Activated CD8-positive, alpha-beta memory T cell treated with anti-CD3 and anti-CD28 coated beads for 1 hour (primary cell): Measurements from ENCODE around the gene DNAJC5G.
"Not testable (repeated sequence)": the region's sequence is repeated elsewhere in the genome, so short reads cannot be mapped to it uniquely, and the experiment has no call there.

Experiments
- DNase-seq, 2 donors: peaks; one replicate each; pipeline ENCODE4 v3.0.0-alpha.2; 2020; ENCODE audit warnings: low read depth in 1 of 2; ENCODE audit errors: extremely low read depth in 1 of 2

DNAJC5G gene

DNA sequence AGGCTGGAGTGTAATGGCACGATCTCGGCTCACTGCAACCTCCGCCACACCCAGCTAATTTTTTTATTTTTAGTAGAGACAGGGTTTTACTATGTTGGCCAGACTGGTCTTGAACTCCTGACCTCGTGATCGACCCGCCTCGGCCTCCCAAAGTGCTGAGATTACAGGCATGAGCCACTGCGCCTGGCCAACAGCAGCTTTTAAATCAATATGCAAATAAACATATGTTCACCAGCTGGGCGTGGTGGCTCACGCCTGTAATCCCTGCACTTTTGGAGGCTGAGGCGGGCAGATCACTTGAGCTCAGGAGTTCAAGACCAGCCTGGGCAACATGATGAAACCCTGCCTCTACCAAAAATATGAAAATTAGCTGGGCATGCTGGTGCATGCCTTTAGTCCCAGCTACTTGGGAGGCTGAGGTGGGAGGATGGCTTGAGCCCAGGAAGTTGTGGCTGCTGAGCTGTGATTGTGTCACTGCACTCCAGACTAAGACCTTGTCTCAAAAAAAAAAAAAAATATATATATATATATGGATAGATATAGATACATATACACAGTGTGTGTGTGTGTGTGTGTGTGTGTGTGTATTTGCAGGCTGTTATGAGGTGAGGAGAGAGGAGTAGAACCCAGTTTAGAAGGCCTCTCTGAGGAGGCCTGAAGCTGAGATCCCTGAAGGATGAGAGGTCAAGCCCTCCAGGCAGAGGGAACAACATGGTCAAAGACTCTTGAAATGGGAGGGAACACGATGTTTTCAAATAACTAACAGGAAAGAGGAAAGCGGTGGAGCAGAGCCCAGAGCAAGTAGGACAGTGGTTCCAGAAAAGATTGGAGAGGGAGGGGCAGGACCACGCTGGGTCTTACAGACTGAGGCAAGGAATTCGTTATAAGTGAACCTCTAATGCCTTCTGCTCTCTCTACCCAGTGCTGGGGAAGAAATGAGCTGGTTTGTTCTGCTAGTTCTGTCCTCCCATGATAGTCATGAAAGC, 2.4 kb upstream of the DNAJC5G start:
- not testable (repeated sequence) for DNase-seq

DNA sequence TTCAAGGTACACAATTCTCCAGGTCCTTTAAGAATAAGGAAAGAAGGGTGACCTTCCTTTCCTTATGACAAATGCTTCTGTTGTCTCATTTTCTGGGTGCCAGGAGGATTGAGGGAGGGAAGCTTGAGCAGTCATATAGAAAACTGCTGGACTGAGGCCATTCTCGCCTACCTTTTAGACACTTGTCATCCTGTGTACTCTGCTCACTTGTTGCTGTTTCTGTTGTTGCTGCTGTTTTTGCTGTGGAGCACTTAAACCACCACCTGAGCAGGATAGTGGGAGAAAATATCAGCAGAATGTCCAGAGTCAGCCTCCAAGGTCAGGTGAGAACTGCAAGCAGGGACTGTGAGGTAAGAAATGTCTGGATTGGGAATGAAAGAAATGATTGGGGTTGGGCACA, 2.8 kb downstream of the DNAJC5G start:
- DNase-seq: no peak

DNA sequence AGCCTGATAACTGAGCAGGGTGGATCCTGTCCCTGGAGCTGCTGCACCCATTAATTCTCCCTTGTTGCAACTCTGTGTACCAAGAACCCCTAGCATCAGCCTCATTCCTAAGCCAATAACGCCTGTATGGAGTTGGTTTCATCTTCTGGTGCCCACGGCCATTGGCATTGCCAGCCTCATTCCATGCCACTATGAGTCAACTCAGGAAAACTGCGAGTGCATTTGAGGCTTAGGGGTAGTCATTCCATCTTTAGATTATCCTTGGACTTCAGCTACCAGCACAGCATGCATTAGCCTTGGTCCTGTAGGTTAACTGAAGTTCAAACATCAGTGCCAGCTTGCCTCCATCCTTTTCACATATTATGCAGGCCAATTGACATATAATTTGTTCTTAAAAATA, 5.6 kb downstream of the DNAJC5G start:
- DNase-seq: no peak

GRCh38 chr2:27281442-27281841, 6.2 kb downstream of the DNAJC5G start:
- no peak for DNase-seq

DNA sequence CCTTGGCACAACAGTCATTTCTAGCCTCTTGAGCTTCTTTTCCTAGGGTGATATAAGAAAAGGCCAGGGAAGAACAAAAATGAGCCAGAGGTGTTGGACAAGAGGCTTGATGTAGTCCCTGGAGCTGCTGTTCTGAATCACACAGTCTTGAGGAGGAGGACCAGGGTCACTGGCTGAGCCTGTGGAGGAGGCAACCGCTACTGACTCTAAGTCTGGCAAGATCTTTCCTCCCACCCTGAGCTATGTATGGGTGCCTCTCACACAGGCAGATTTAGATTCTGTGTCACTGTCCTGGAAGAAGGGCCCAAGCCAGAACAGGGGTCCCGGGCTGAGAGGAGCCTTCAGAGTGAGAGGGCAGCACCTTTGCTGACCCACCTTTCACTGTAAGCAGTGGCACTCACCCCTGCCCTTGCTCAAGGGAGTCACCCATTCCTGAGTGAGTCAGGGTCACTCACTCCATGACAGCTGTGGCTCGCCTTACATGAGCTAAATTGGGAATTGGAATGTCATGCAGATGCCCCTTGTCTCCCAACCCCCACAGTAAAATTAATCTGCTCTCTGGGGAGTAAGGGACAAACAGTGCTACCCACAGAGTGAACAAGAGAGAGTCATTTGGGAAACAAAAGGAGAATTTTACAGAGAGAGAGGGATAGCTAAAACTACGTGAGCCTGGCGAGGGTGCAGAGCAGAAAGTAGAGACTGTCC, 6.8 kb downstream of the DNAJC5G start, which contains the start of gene TRIM54:
Gene TRIM54, plus strand, starts transcription at position 575 of the 705 bp plus-strand sequence. CDS start 303 bp downstream, outside the sequence.
- no peak for DNase-seq

- DNase-seq: no peak
Observed at GRCh38 chr2:27282892-27283291, 7.7 kb downstream of the DNAJC5G start.

DNA sequence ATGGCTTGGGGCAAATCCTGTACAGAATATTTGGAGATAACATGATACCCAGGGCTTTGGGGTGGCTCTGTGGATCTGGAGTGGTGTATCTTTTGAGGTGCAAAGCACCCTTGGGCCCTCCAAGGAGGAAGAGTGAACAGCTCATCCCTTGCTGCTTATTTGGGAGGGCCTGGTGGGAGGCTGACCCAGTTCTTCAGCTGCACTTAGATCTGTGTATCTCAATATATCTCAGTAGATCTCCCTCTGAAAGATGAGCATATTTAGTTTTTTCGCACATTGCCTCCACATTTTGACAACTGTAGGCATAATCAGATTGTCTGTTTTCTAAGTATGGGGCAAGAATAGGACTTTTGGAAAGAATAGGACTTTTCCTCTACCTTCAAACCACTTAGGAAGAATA, 9.8 kb downstream of the DNAJC5G start:
- DNase-seq: no peak

DNA sequence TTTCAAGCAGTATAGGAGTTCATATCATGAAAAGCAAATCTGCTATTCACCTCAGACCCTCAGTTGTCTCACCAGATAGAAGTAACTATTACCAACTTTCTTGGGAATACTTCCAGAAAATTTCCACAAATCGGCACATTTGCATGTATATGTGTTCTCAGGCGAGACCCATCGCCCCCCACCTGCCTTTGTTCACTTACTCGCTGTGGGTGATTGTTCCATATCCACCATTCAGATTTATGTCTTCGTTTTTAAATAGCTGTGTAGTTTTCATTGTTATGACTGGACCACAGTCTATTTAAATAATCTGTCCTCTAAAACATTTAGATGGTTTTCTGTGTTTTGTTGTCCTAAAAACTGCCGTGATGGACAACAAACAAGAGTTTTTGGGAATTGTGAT, 10.2 kb downstream of the DNAJC5G start:
- DNase-seq: no peak

DNA sequence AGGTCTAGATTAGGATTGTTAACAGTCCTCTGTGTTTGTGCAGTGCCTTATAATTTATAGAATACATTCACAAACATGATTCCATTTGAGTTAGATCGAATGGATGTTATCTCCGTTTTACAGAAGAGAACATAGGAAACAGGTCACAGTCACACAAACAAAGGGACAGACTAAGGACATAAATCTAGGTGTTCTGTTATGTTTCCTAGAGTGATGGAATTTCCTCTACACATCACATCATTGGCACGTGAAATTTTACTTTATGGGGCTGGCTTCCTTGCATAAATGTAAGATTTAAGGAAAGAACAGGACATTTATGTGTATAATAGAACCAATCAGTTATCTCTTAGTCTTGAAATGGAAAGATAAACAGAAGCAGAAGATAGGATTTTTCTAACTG, 13.4 kb downstream of the DNAJC5G start:
- DNase-seq: no peak

DNA sequence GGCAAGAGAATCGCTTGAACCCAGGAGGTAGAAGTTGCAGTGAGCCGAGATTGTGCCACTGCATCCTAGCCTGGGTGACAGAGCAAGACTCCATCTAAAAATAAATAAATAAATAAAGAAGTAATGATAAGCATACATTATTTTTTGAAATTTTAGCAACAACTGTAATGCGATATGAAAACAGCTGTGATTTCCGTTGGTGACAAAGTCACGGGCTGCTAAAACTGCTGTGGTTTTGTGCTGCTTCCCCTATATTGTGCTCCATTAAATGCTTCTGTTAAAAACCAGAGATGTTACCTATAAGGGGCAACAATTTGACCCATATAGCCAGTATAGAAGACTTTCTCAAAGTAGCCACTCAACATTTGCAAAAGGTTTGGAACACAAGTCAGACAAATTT, 15.3 kb downstream of the DNAJC5G start:
- DNase-seq: no peak

GRCh38 chr2:27291865-27292264, 16.6 kb downstream of the DNAJC5G start:
- no peak for DNase-seq

- DNase-seq: no peak
Observed at GRCh38 chr2:27294928-27295327, 19.7 kb downstream of the DNAJC5G start.

GRCh38 chr2:27296481-27296880, 21.2 kb downstream of the DNAJC5G start:
- DNase-seq: no peak

GRCh38 chr2:27297195-27297594, 22.0 kb downstream of the DNAJC5G start:
- no peak for DNase-seq

GRCh38 chr2:27298391-27299080, 23.3 kb downstream of the DNAJC5G start:
- DNase-seq: no peak

DNA sequence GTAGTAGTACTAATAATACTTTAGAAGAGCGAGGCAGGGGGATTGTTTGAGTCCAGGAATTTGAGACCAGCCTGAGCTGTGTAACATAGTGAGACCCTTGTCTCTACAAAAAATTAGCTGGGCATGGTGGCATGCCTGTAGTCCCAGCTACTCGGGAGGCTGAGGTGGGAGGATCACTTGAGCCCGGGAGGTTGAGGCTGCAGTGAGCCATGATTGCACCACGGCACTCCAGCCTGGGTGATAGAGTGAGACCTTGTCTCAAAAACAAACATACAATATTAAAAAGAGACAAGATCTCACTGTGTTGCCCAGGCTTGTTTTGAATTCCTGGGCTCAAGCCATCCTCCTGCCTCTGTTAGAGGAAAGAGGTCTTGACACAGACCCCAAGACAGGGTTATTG, 25.4 kb downstream of the DNAJC5G start:
- DNase-seq: not testable (repeated sequence)

- no peak for DNase-seq
Observed at GRCh38 chr2:27303093-27304025, 28.1 kb downstream of the DNAJC5G start.

DNA sequence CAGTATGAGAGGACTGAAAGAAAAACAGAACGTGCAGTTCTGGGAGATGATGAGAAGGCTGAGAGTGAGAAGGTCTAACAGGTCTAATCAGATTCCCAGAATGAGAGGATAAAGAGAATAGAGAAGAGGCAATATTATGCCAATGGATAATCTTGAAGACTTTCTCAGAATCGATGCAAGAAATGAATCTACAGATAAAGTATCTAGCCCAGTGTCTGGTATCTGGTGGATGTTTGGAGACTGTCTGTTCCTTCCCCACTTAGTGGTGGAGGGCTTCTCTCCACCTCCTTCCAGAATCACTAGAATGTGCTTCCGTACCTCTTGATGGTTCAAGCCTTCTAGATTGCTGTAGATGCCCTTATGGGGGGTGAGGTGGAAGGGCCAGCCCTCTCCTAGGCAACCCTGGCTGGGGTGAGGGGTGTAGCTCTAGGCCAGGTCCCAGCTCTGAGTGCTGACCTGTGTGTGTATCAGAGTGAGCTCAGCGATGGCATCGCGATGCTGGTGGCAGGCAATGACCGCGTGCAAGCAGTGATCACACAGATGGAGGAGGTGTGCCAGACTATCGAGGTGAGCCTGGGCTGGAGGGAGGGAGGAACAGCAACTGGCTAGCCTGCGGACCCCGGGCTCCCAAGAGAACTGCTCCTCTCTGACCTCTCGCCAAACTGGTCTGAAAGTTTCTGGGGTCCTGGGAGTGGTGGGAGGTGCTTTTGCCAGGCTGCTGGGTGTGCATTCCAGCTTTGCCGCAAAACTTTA, 29.4 kb downstream of the DNAJC5G start:
- no peak for DNase-seq

- DNase-seq: no peak
Observed at GRCh38 chr2:27305516-27305915, 30.3 kb downstream of the DNAJC5G start.
